ENCODE measurements around the gene COLQ.

Gene COLQ

GRCh38 chr3:15502616-15503015 lies 18.9 kb downstream of the COLQ start:
- no peak overlapping the region for H3K4me3 ChIP-seq (ENCODE audit: low read depth, low read length)
- no peak for DNase-seq (ENCODE audit: low read depth, low spot score)
- no peak for TF ChIP-seq CTCF (IDR thresholded peaks at IDR 0.05; ENCODE audit: low read depth, low read length)
- in situ Hi-C loops (cut with HindIII; ENCODE audit: low sequenced_read_pairs): no loop called here

- no peak overlapping the region for H3K4me3 ChIP-seq (ENCODE audit: low read depth, low read length)
- no peak for DNase-seq (ENCODE audit: low read depth, low spot score)
- in situ Hi-C loops (cut with HindIII; ENCODE audit: low sequenced_read_pairs): no loop called here
- no peak for TF ChIP-seq CTCF (IDR thresholded peaks at IDR 0.05; ENCODE audit: low read depth, low read length)
These were observed 20.4 kb downstream of the COLQ start for GRCh38 chr3:15501126-15501525.

- no peak for TF ChIP-seq CTCF (IDR thresholded peaks at IDR 0.05; ENCODE audit: low read depth, low read length)
- in situ Hi-C loops (cut with HindIII; ENCODE audit: low sequenced_read_pairs): no loop called here
- no peak for DNase-seq (ENCODE audit: low read depth, low spot score)
- H3K4me3 ChIP-seq (ENCODE audit: low read depth, low read length): no peak overlapping the region
These were observed 21.3 kb downstream of the COLQ start for GRCh38 chr3:15500107-15500724.

GRCh38 chr3:15499536-15499935 lies 22.0 kb downstream of the COLQ start:
- no peak for TF ChIP-seq CTCF (IDR thresholded peaks at IDR 0.05; ENCODE audit: low read depth, low read length)
- in situ Hi-C loops (cut with HindIII; ENCODE audit: low sequenced_read_pairs): no loop called here

GRCh38 chr3:15498431-15499214 lies 22.9 kb downstream of the COLQ start:
- no peak for DNase-seq (ENCODE audit: low read depth, low spot score)
- H3K4me3 ChIP-seq (ENCODE audit: low read depth, low read length): no peak overlapping the region
- no peak for TF ChIP-seq CTCF (IDR thresholded peaks at IDR 0.05; ENCODE audit: low read depth, low read length)
- in situ Hi-C loops (cut with HindIII; ENCODE audit: low sequenced_read_pairs): no loop called here

More at GRCh38 chr3:15499536-15499935, 22.0 kb downstream of the COLQ start:
- H3K4me3 ChIP-seq (ENCODE audit: low read depth, low read length): no peak overlapping the region
- no peak for DNase-seq (ENCODE audit: low read depth, low spot score)

- TF ChIP-seq CTCF (IDR thresholded peaks at IDR 0.05; ENCODE audit: low read depth, low read length): no peak
- DNase-seq (ENCODE audit: low read depth, low spot score): no peak
- in situ Hi-C loops (cut with HindIII; ENCODE audit: low sequenced_read_pairs): no loop called here
These were observed 23.5 kb downstream of the COLQ start for GRCh38 chr3:15497964-15498363.

More at GRCh38 chr3:15497964-15498363, 23.5 kb downstream of the COLQ start:
- no peak overlapping the region for H3K4me3 ChIP-seq (ENCODE audit: low read depth, low read length)
